ENCODE data around the gene RETREG2. TPM values are rescaled to one million over a fixed set of nuclear protein-coding genes. Genes with fewer than 3 reads are reported as not detected.

RETREG2 gene
- total and polyA plus RNA-seq, 11 donors, result 13.4 to 56.0 (median 38.2) TPM

- H3K4me1 ChIP-seq, result peaks cover 0 to 25% (median 17%) of the 10 kb centered on the region in 12 donors
- WGBS, 4 donors, result 91 to 95% (median 94%) methylated on average over 7 of the region's 7 CpGs
- no peak overlapping the region for H3K27ac ChIP-seq
- intact Hi-C loops (cut with DNase I), result loop anchor here in 7 of 10 donors (2.0 to 5.0 kb wide), 4 partner anchors 24 to 42 kb away; partner anchors contain the start of genes NHEJ1 (in 3 of the 7) and SLC23A3 (in 3 of the 7)
- peak in 1 of 5 donors; percentile 3 for DNase-seq
- peaks cover 0 to 3% (median 0%) of the 10 kb centered on the region in 9 donors for H3K27me3 ChIP-seq
- TF ChIP-seq POLR2A (IDR thresholded peaks at IDR 0.05) (no peak), CTCF (IDR thresholded peaks at IDR 0.05) (no peak)
- H3K9me3 ChIP-seq, result no peaks in the 10 kb centered on the region
- ATAC-seq, result no peak
- H3K4me3 ChIP-seq, result no peak overlapping the region
- peaks cover 0 to 20% (median 17%) of the 10 kb centered on the region in 9 donors for H3K36me3 ChIP-seq
Observed at GRCh38 chr2:219204425-219205164, 26.5 kb downstream of the RETREG2 start.

- no peak for TF ChIP-seq POLR2A (IDR thresholded peaks at IDR 0.05)
- TF ChIP-seq CTCF (IDR thresholded peaks at IDR 0.05), result no peak
- H3K27ac ChIP-seq, result no peak overlapping the region
- ATAC-seq (no peak), DNase-seq (peak in 1 of 5 donors; percentile 2)
- no peaks in the 10 kb centered on the region for H3K27me3 ChIP-seq
- no peak overlapping the region for H3K4me3 ChIP-seq
- WGBS, 4 donors, result 84 to 89% (median 86%) methylated on average over 5 of the region's 5 CpGs
- peaks cover 0 to 25% (median 23%) of the 10 kb centered on the region in 9 donors for H3K36me3 ChIP-seq
- peaks cover 0 to 25% (median 17%) of the 10 kb centered on the region in 12 donors for H3K4me1 ChIP-seq
- no peaks in the 10 kb centered on the region for H3K9me3 ChIP-seq
- intact Hi-C loops (cut with DNase I), result loop anchor here in 7 of 10 donors (2.0 to 5.0 kb wide), 4 partner anchors 24 to 43 kb away; partner anchors contain the start of genes NHEJ1 (in 3 of the 7) and SLC23A3 (in 3 of the 7)
Observed at GRCh38 chr2:219205165-219205538, 27.1 kb downstream of the RETREG2 start.

- TF ChIP-seq CTCF (IDR thresholded peaks at IDR 0.05), result no peak
- TF ChIP-seq POLR2A (IDR thresholded peaks at IDR 0.05), result no peak
- intact Hi-C loops (cut with DNase I), result loop anchor here in 9 of 10 donors (1.0 to 5.0 kb wide), 10 partner anchors 23 to 45 kb away; partner anchors contain the start of genes NHEJ1 (in 4 of the 9), SLC23A3 (in 3 of the 9), RETREG2 (in 2 of the 9) and ANKZF1 (in 1 of the 9)
- WGBS, 4 donors, result 20 to 22% (median 20%) methylated on average over 7 of the region's 7 CpGs
Observed at GRCh38 chr2:219205981-219206327, 27.9 kb downstream of the RETREG2 start.

More at GRCh38 chr2:219205981-219206327, 27.9 kb downstream of the RETREG2 start:
- DNase-seq (no peak), ATAC-seq (no peak)
- H3K27me3 ChIP-seq, result no peaks in the 10 kb centered on the region
- H3K4me1 ChIP-seq, result peaks cover 0 to 25% (median 17%) of the 10 kb centered on the region in 12 donors
- H3K36me3 ChIP-seq, result peaks cover 0 to 33% (median 30%) of the 10 kb centered on the region in 9 donors
- peak overlapping the region; percentile 80 to 99 (median 96) for H3K27ac ChIP-seq
- H3K9me3 ChIP-seq, result no peaks in the 10 kb centered on the region
- H3K4me3 ChIP-seq, result peak overlapping the region in 11 of 12 donors; percentile 54 to 95 (median 72)

Measured in heart left ventricle (tissue), 16 donors.